HG03066 (cell line): ENCODE data around the gene C10orf71.

Experiments used
- ATAC-seq: cut with Tn5 transposase; IDR thresholded peaks from one replicate; pipeline ENCODE4 v1.9.1; 2021; ENCODE audit warnings: low read depth; ENCODE audit not compliant: unreplicated experiment

The C10orf71 gene

GRCh38 chr10:49356181-49356580 lies 57.2 kb downstream of the C10orf71 start:
- ATAC-seq = no peak

GRCh38 chr10:49356944-49357343 lies 58.0 kb downstream of the C10orf71 start:
- ATAC-seq = no peak

DNA sequence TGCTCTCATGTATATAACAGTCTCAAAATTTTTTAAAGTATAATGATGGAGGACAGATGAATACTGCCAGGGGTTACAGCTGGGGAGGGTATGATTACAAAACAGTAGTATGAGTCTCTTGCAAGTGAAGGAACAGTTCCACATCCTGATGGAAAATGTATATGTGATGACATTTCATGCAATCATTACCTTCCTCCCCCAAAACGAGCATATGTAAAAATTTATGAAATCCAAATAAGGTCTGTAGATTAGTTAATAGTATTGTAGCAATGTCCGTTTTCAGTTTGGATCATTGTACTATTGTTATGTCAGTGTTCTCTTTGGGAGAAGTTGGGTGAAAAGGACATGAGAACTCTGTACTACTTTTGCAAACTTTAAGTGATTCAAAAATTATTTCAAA lies 58.9 kb downstream of the C10orf71 start:
- ATAC-seq = no peak

GRCh38 chr10:49359349-49360270 lies 60.6 kb downstream of the C10orf71 start:
- no peak for ATAC-seq

DNA sequence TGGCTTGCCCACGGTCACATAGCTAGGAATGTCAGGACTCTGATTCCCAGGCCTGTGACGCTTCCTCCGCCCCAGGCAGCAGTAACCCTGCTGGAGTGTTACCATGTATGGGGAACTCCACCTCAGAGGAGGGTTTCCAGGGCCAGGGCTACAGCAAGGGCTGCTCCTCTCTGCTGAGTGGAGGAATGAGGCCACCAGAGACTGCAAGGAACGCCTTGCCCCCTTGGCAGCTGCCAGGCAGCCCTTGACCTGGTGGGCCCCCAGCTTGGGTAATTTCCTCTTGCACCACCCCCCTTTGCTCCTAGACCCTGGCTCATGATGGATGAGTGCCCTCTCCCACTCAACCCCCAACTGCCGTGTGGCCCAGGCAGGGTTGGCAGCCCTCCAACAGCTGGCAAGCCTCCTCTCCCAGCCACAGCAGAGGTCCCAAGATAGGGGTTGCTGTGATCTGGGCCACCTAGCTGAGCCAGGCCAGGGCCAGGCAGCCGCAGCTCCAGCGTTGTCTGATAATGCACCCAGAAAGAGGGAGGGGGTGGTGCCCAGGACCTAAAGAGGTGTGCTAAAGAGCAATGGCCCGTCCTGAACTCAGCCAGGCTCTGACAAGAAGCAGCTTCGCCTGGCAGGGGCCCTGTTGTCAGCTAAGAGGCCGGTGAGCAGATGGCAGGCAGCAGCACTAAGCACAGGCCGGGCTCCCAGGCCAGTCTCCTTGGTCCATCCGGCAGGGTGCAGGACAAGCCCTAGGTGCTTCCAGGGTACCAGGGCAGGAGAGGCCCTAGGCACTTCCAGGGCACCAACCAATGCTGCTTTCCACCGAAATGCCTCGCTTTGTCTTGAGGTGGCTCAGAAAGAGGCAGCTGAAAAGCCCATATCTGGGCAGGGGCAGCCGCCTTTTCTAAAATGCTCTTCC lies 61.6 kb downstream of the C10orf71 start:
- no peak for ATAC-seq

GRCh38 chr10:49361178-49361554 lies 62.2 kb downstream of the C10orf71 start:
- ATAC-seq = no peak

- ATAC-seq = no peak
Observed at GRCh38 chr10:49361735-49362568, 63.0 kb downstream of the C10orf71 start.

- ATAC-seq = peak; percentile 78
Observed at GRCh38 chr10:49362596-49363260, 63.8 kb downstream of the C10orf71 start.

- no peak for ATAC-seq
Observed at GRCh38 chr10:49363309-49364031, 64.5 kb downstream of the C10orf71 start.

- no peak for ATAC-seq
Observed at GRCh38 chr10:49364051-49364450, 65.1 kb downstream of the C10orf71 start.

- ATAC-seq = no peak
Observed at GRCh38 chr10:49364747-49365146, 65.8 kb downstream of the C10orf71 start.

DNA sequence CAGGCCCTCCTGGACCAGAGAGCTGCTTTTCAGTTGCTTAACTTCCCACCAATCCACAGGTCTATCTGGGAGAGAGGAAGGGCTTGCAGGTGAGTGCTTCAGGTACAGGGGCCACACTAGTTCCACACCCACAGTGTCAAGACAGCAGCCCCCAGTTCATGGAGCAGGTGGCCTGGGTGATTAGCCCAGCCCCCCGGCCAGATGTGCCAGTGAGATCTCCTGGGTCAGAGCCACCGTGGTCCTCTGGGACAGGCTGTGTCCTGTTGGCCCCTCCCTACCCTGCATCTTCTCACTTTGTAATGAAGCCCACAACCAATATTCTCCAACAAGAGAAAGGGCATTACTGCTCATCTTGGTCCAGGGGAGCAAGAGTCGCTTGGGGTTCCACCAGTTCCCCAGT lies 66.3 kb downstream of the C10orf71 start:
- no peak for ATAC-seq

- ATAC-seq = no peak
Observed at GRCh38 chr10:49365675-49366415, 66.9 kb downstream of the C10orf71 start.

- no peak for ATAC-seq
Observed at GRCh38 chr10:49366460-49366859, 67.5 kb downstream of the C10orf71 start.

DNA sequence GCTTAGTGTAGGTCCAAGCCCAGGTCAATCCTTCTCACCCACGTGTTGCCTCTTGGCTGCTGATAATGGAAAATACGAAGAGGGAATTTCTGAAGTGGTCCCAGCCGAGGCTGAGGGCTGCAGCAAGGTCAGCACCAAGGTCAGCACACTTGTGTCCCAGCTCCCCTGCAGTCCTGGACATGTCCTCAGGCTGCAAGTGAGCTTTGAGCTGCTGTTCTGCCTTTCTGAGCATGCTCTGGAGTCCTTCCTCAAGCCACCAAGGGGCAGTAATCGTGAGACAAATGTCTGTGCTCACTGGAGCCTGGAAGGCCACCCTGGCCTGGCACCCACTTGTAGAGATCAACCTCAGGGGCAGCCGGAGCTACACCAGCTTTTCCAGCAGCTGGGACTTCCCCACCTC lies 68.6 kb downstream of the C10orf71 start:
- ATAC-seq = no peak

- ATAC-seq = no peak
Observed at GRCh38 chr10:49368256-49368655, 69.3 kb downstream of the C10orf71 start.

- no peak for ATAC-seq
Observed at GRCh38 chr10:49369216-49370162, 70.5 kb downstream of the C10orf71 start.
